Lung (tissue), 12 donors: ENCODE data around the gene SLC22A23. TPM values are rescaled to one million over a fixed set of nuclear protein-coding genes. Genes with fewer than 3 reads are reported as not detected.

Source experiments
- ATAC-seq: fragments of 200-7000 bp; cut with Tn5 transposase; one replicate; pipeline ENCODE4 v1.9.1; 2020; ENCODE audit warnings: moderate number of reproducible peaks; ENCODE audit not compliant: insufficient read depth, low FRiP score
- DNase-seq, 3 donors: peaks; one replicate each; pipeline ENCODE4 v3.0.0-alpha.2; 2013 to 2017
- H3K27ac ChIP-seq, 2 donors: one replicate each; pipeline ENCODE4 v1.5.1; 2013; ENCODE audit warnings: mild to moderate bottlenecking in 2 of 2, moderate library complexity in 2 of 2, control low read depth in 1 of 2, inconsistent platforms in 1 of 2, low read depth in 1 of 2, low read length in 1 of 2
- H3K27me3 ChIP-seq, 3 donors: one replicate each; pipeline ENCODE4 v1.5.1; 2013; ENCODE audit warnings: low read length in 2 of 3; ENCODE audit not compliant: control insufficient read depth in 3 of 3, insufficient read depth in 3 of 3
- H3K36me3 ChIP-seq, 4 donors: one replicate each; pipeline ENCODE4 v1.5.1; 2013; ENCODE audit warnings: low read length in 4 of 4, mild to moderate bottlenecking in 1 of 4, moderate library complexity in 1 of 4; ENCODE audit not compliant: control insufficient read depth in 4 of 4, insufficient read depth in 4 of 4
- H3K4me1 ChIP-seq, 5 donors: one replicate each; pipeline ENCODE4 v1.5.1; 2013; ENCODE audit warnings: low read length in 5 of 5, mild to moderate bottlenecking in 2 of 5, moderate library complexity in 1 of 5; ENCODE audit not compliant: control insufficient read depth in 5 of 5, insufficient read depth in 5 of 5
- H3K4me3 ChIP-seq: one replicate; pipeline ENCODE4 v1.5.1; 2013; ENCODE audit warnings: mild to moderate bottlenecking, control low read depth, moderate library complexity
- H3K9ac ChIP-seq, 2 donors: one replicate each; pipeline ENCODE4 v1.5.1; 2013; ENCODE audit warnings: low read length in 2 of 2, control low read depth in 1 of 2; ENCODE audit not compliant: insufficient read depth in 1 of 2
- H3K9me3 ChIP-seq, 4 donors: one replicate each; pipeline ENCODE4 v1.5.1; 2013; ENCODE audit warnings: low read length in 3 of 4, mild to moderate bottlenecking in 1 of 4, moderate library complexity in 1 of 4; ENCODE audit not compliant: control insufficient read depth in 4 of 4, insufficient read depth in 3 of 4
- CTCF ChIP-seq: IDR thresholded peaks from 2 replicates; pipeline ENCODE4 v1.5.1; 2012; ENCODE audit warnings: mild to moderate bottlenecking; ENCODE audit errors: control extremely low read depth, extremely low read depth
- WGBS, 2 donors: extraction: QIAGEN DNeasy Blood & Tissue Kit; methylation state at CpG; one replicate each; pipeline ENCODE4 v1.1.7; 2013; 5-methylcytosine and 5-hydroxymethylcytosine counted together
- polyA plus RNA-seq, 2 donors: library from polyadenylated mRNA; stranded (reverse); fragments of 200-250 nt; gene quantifications; one replicate each; pipeline ENCODE4 v1.2.1, GENCODE V29; 2013
- total RNA-seq, 2 donors: library from RNA; depleted of rRNA in 1 of 2; stranded (reverse); fragments of >200 nt in 1 of 2; gene quantifications; one replicate each; pipeline ENCODE4 v1.2.1, GENCODE V29; 2014 to 2021
- donor health status: control.
- donor health status: control.
- donor health status: Bipolar disorder and iron deficiency.
- donor health status: healthy.
- donor health status: DM: yes; HTN: yes; CAD: no.

Gene SLC22A23
- total and polyA plus RNA-seq, 4 donors: 6.6 to 45.6 (median 24.1) TPM

- Histone ChIP-seq H3K4me1 (no peaks in the 10 kb centered on the region), H3K27me3 (no peaks in the 10 kb centered on the region), H3K36me3 (peaks cover 0 to 9% (median 5%) of the 10 kb centered on the region in 4 donors), H3K9me3 (peaks cover 0 to 2% (median 0%) of the 10 kb centered on the region in 4 donors), H3K9ac (no peak overlapping the region), H3K27ac (no peak overlapping the region), H3K4me3 (no peak overlapping the region)
- WGBS, 2 donors: 94 to 97% methylated on average over 10 of the region's 10 CpGs
- no peak for TF ChIP-seq CTCF
- DNase-seq (no peak), ATAC-seq (no peak)
These were observed 157.6 kb downstream of the SLC22A23 start for GRCh38 chr6:3299221-3299620.

DNA sequence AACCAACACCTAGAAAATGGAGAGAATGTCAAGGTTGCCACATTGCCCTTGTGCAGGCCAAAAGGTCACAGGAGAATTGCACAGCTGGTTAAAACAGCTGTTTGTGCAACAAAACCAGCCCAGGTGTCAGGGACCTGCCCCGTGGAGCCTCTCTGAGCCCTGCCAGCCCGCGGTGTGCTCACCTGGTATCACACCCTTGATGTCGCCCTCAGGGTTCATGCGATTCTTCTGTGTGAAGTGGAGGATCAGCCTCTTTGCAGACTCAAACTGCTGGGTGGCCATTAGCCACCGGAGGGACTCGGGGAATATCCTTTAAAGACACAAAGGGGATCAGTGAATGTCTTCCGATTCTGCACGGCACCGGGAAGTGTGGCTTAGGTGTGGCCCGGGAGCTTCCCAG lies 158.9 kb downstream of the SLC22A23 start:
- peaks cover 0 to 9% (median 5%) of the 10 kb centered on the region in 4 donors for H3K36me3 ChIP-seq
- no peak for TF ChIP-seq CTCF
- H3K27me3 ChIP-seq: no peaks in the 10 kb centered on the region
- H3K9ac ChIP-seq: no peak overlapping the region
- H3K9me3 ChIP-seq: no peaks in the 10 kb centered on the region
- no peak for DNase-seq
- no peak overlapping the region for H3K27ac ChIP-seq
- H3K4me1 ChIP-seq: no peaks in the 10 kb centered on the region
- no peak overlapping the region for H3K4me3 ChIP-seq
- ATAC-seq: no peak
- 88 to 92% methylated on average over 11 of the region's 11 CpGs for WGBS, 2 donors

- no peak for TF ChIP-seq CTCF
- no peaks in the 10 kb centered on the region for H3K9me3 ChIP-seq
- 88 to 90% methylated on average over 9 of the region's 9 CpGs for WGBS, 2 donors
- H3K4me3 ChIP-seq: no peak overlapping the region
- H3K9ac ChIP-seq: no peak overlapping the region
- H3K27ac ChIP-seq: no peak overlapping the region
- no peaks in the 10 kb centered on the region for H3K4me1 ChIP-seq
- no peak for ATAC-seq
- H3K27me3 ChIP-seq: no peaks in the 10 kb centered on the region
- DNase-seq: no peak
- peaks cover 0 to 8% (median 3%) of the 10 kb centered on the region in 4 donors for H3K36me3 ChIP-seq
These were observed 159.8 kb downstream of the SLC22A23 start for GRCh38 chr6:3297006-3297405.

GRCh38 chr6:3296537-3296936 lies 160.3 kb downstream of the SLC22A23 start:
- Histone ChIP-seq H3K4me3 (no peak overlapping the region), H3K27ac (no peak overlapping the region), H3K27me3 (no peaks in the 10 kb centered on the region), H3K4me1 (no peaks in the 10 kb centered on the region), H3K9ac (no peak overlapping the region), H3K36me3 (peaks cover 0 to 8% (median under 1%) of the 10 kb centered on the region in 4 donors), H3K9me3 (no peaks in the 10 kb centered on the region)
- ATAC-seq (no peak), DNase-seq (no peak)
- 92 to 94% methylated on average over 10 to 11 of the region's 11 CpGs for WGBS, 2 donors
- no peak for TF ChIP-seq CTCF
